Mucosa of descending colon (tissue), 3 donors: ENCODE measurements around the gene NCK1. TPM values are rescaled to one million over a fixed set of nuclear protein-coding genes. Genes with fewer than 3 reads are reported as not detected.
A peak's percentile ranks its signal among the peaks of the same experiment; 100 is the strongest.

Source experiments
- ATAC-seq: fragments of 200-7000 bp; cut with Tn5 transposase; one replicate; pipeline ENCODE4 v1.9.1; 2020; ENCODE audit warnings: mild to moderate bottlenecking, moderate library complexity
- DNase-seq, 3 donors: peaks; one replicate each; pipeline ENCODE4 v3.0.0-alpha.2; 2020
- H3K36me3 ChIP-seq: fragments of 200-600 bp; one replicate; pipeline ENCODE4 v1.8.0; 2021; ENCODE audit warnings: low read depth, mild to moderate bottlenecking
- H3K4me1 ChIP-seq: fragments of 200-600 bp; one replicate; pipeline ENCODE4 v1.8.0; 2021; ENCODE audit warnings: low read depth, mild to moderate bottlenecking
- H3K4me3 ChIP-seq: fragments of 200-600 bp; one replicate; pipeline ENCODE4 v1.8.0; 2021; ENCODE audit warnings: mild to moderate bottlenecking
- H3K9me3 ChIP-seq: fragments of 200-600 bp; one replicate; pipeline ENCODE4 v1.8.0; 2021; ENCODE audit warnings: mild to moderate bottlenecking
- CTCF ChIP-seq: fragments of 200-600 bp; IDR thresholded peaks from one replicate; pipeline ENCODE4 v1.8.0; 2022; ENCODE audit warnings: antibody characterized with exemption, mild to moderate bottlenecking
- intact Hi-C, 2 donors: fragments of 100-400 bp; cut with DNase I in 1 of 2; cut with micrococcal nuclease in 1 of 2; formaldehyde crosslinking; loops; one replicate each; pipeline versions ENCODE4 v1.11.0 to v1.11.1; 2022; cut with DNase I, micrococcal nuclease
- total RNA-seq, 3 donors: library from RNA; stranded (reverse); fragmentation: NEBNext Ultra II Directional in 2 of 3; extraction: Animal tissue kit (Norgen Biotek cat#: 25700) in 2 of 3; gene quantifications; one replicate each; pipeline versions ENCODE4 v1.2.1 to v1.2.4, GENCODE V29; 2021 to 2023
- donor health status: DM: no; HTN: no; CAD: no; lungs with moderate emphysema.
- donor health status: DM: no; HTN: no; CAD: no.
- donor health status: DM: no; HTN: yes; CAD: no.

Gene NCK1
- total RNA-seq, 3 donors from 2014 or later = 47.0 to 56.4 (median 50.1) TPM

GRCh38 chr3:136954980-136955780 lies 93.2 kb downstream of the NCK1 start:
- intact Hi-C loops = no loop called here
- DNase-seq = no peak
- TF ChIP-seq CTCF = no peak
- Histone ChIP-seq H3K4me1 (peaks cover 11% of the 10 kb centered on the region), H3K9me3 (no peaks in the 10 kb centered on the region), H3K36me3 (no peaks in the 10 kb centered on the region), H3K4me3 (no peak overlapping the region)
- ATAC-seq = peak; percentile 39

- H3K4me3 ChIP-seq = no peak overlapping the region
- no peak for TF ChIP-seq CTCF
- intact Hi-C loops = no loop called here
- H3K36me3 ChIP-seq = no peaks in the 10 kb centered on the region
- H3K4me1 ChIP-seq = peaks cover 11% of the 10 kb centered on the region
- H3K9me3 ChIP-seq = no peaks in the 10 kb centered on the region
- DNase-seq = peak in 1 of 3 donors; percentile 66
- peak; percentile 97 for ATAC-seq
Observed at GRCh38 chr3:136955813-136956212, 93.8 kb downstream of the NCK1 start.

GRCh38 chr3:136956971-136957370 lies 95.0 kb downstream of the NCK1 start:
- H3K36me3 ChIP-seq = no peaks in the 10 kb centered on the region
- no peaks in the 10 kb centered on the region for H3K9me3 ChIP-seq
- no peak for TF ChIP-seq CTCF
- ATAC-seq = no peak
- intact Hi-C loops = no loop called here
- DNase-seq = no peak
- no peak overlapping the region for H3K4me3 ChIP-seq
- H3K4me1 ChIP-seq = peaks cover 11% of the 10 kb centered on the region

GRCh38 chr3:136957751-136958288 lies 95.8 kb downstream of the NCK1 start, which contains the start of gene IL20RB:
Gene IL20RB (plus strand): TSS chr3:136957983. CDS start chr3:136958114, 131 bp downstream.
- DNase-seq = no peak
- Histone ChIP-seq H3K4me3 (no peak within 1 kb of the TSS), H3K4me1 (peaks cover 11% of the 10 kb centered on the region), H3K36me3 (no peaks in the 10 kb centered on the region), H3K9me3 (no peaks in the 10 kb centered on the region)
- ATAC-seq = no peak
- TF ChIP-seq CTCF = no peak
- intact Hi-C loops = no loop called here

GRCh38 chr3:136958939-136959338 lies 96.9 kb downstream of the NCK1 start:
- H3K4me1 ChIP-seq = peaks cover 11% of the 10 kb centered on the region
- intact Hi-C loops = no loop called here
- no peak for TF ChIP-seq CTCF
- DNase-seq (no peak), ATAC-seq (peak; percentile 50)
- H3K4me3 ChIP-seq = no peak overlapping the region
- H3K9me3 ChIP-seq = no peaks in the 10 kb centered on the region
- H3K36me3 ChIP-seq = no peaks in the 10 kb centered on the region
